DMS53 treated with DMSO at 0.1 percent for 48 hours (cell line): ENCODE data around the gene NSUN2.

Experiments used
- DNase-seq: peaks from one replicate; lab custom pipeline; 2025; ENCODE audit not compliant: unreplicated experiment; lab: John Stamatoyannopoulos, UW

The NSUN2 gene

GRCh38 chr5:6567068-6567467 is 65.8 kb downstream of the NSUN2 start:
- no peak for DNase-seq

- no peak for DNase-seq
These were observed 67.4 kb downstream of the NSUN2 start for GRCh38 chr5:6565492-6565891.

GRCh38 chr5:6557807-6558575 is 74.9 kb downstream of the NSUN2 start:
- no peak for DNase-seq

- DNase-seq, result no peak
These were observed 76.1 kb downstream of the NSUN2 start for GRCh38 chr5:6556802-6557102.

GRCh38 chr5:6556089-6556801 is 76.6 kb downstream of the NSUN2 start:
- DNase-seq, result no peak

- DNase-seq, result no peak
These were observed 78.0 kb downstream of the NSUN2 start for GRCh38 chr5:6554812-6555211.

- no peak for DNase-seq
These were observed 78.9 kb downstream of the NSUN2 start for GRCh38 chr5:6553972-6554371.

- DNase-seq, result no peak
These were observed 80.2 kb downstream of the NSUN2 start for GRCh38 chr5:6552612-6553011.

GRCh38 chr5:6551955-6552313 is 80.9 kb downstream of the NSUN2 start:
- DNase-seq, result no peak

- no peak for DNase-seq
These were observed 81.4 kb downstream of the NSUN2 start for GRCh38 chr5:6551287-6551954.

- no peak for DNase-seq
These were observed 82.2 kb downstream of the NSUN2 start for GRCh38 chr5:6550628-6551027.
